GM18505 (cell line): ENCODE data around the gene CDC42EP4.

ENCODE experiments used
- ATAC-seq: cut with Tn5 transposase; IDR thresholded peaks from one replicate; pipeline ENCODE4 v1.9.1; 2021; ENCODE audit not compliant: unreplicated experiment
- POLR2A ChIP-seq: IDR thresholded peaks from 4 replicates; pipeline ENCODE4 v1.6.1; 2011; ENCODE audit warnings: borderline replicate concordance; ENCODE audit not compliant: insufficient read depth, insufficient read length; ENCODE audit errors: extremely low read depth

CDC42EP4 gene

GRCh38 chr17:73308017-73308823 lies 3.6 kb downstream of the CDC42EP4 start:
- no peak for ATAC-seq
- TF ChIP-seq POLR2A: no peak

GRCh38 chr17:73307130-73307529 lies 4.7 kb downstream of the CDC42EP4 start:
- no peak for ATAC-seq

GRCh38 chr17:73305845-73306836 lies 5.7 kb downstream of the CDC42EP4 start:
- ATAC-seq: no peak

More at GRCh38 chr17:73307130-73307529, 4.7 kb downstream of the CDC42EP4 start:
- TF ChIP-seq POLR2A: no peak

GRCh38 chr17:73304971-73305812 lies 6.6 kb downstream of the CDC42EP4 start:
- no peak for ATAC-seq
- TF ChIP-seq POLR2A: peak; percentile 21

More at GRCh38 chr17:73305845-73306836, 5.7 kb downstream of the CDC42EP4 start:
- TF ChIP-seq POLR2A: no peak

- TF ChIP-seq POLR2A: no peak
- no peak for ATAC-seq
Observed at GRCh38 chr17:73304438-73304837, 7.4 kb downstream of the CDC42EP4 start.

- no peak for ATAC-seq
- no peak for TF ChIP-seq POLR2A
Observed at GRCh38 chr17:73302189-73302588, 9.6 kb downstream of the CDC42EP4 start.

- ATAC-seq: no peak
- TF ChIP-seq POLR2A: no peak
Observed at GRCh38 chr17:73301369-73301768, 10.4 kb downstream of the CDC42EP4 start.

GRCh38 chr17:73300392-73300791 lies 11.4 kb downstream of the CDC42EP4 start:
- no peak for TF ChIP-seq POLR2A
- ATAC-seq: no peak

- ATAC-seq: no peak
- no peak for TF ChIP-seq POLR2A
Observed at GRCh38 chr17:73297934-73298861, 13.6 kb downstream of the CDC42EP4 start.

- no peak for TF ChIP-seq POLR2A
- no peak for ATAC-seq
Observed at GRCh38 chr17:73293480-73293911, 18.3 kb downstream of the CDC42EP4 start.

GRCh38 chr17:73293031-73293430 lies 18.8 kb downstream of the CDC42EP4 start:
- no peak for TF ChIP-seq POLR2A
- ATAC-seq: no peak
